PC-9 (cell line): Measurements from ENCODE around the gene SORCS2. TPM values are rescaled to one million over a fixed set of nuclear protein-coding genes. Genes with fewer than 3 reads are reported as not detected.

ENCODE experiments used
- BruUV-seq: library from RNA; stranded (reverse); fragments of 400-500 nt; replicated peaks from 2 replicates; lab custom pipeline; 2021; lab: Mats Ljungman, UMichigan
- CTCF ChIA-PET: fragments of 300-600 bp; sonication (Branson Sonifier 250); formaldehyde crosslinking; loops from one replicate; lab custom pipeline; 2022; ENCODE audit warnings: antibody characterized with exemption; lab: Charles Lee
- POLR2A ChIA-PET: fragments of 300-600 bp; sonication (Branson Sonifier 250); formaldehyde crosslinking; loops from one replicate; lab custom pipeline; 2022; ENCODE audit warnings: antibody characterized with exemption; ENCODE audit not compliant: unreplicated experiment; lab: Charles Lee
- DNase-seq, 2 experiments: peaks; one replicate each; pipeline versions ENCODE4 v3.0.0 to v3.0.0-alpha.2; 2015 to 2022; ENCODE audit warnings: mixed read lengths in 1 of 2
- H2AFZ ChIP-seq: fragments of 200-600 bp; sonication (generic); 2 replicates; pipeline ENCODE4 v1.8.1; 2017; ENCODE audit warnings: antibody characterized with exemption
- H3F3A ChIP-seq: fragments of 200-600 bp; sonication (generic); 2 replicates; pipeline ENCODE4 v1.8.1; 2017; ENCODE audit warnings: antibody characterized with exemption, mild to moderate bottlenecking, low read depth; ENCODE audit not compliant: insufficient read depth
- H3K27ac ChIP-seq: fragments of 200-600 bp; sonication (generic); 2 replicates; pipeline ENCODE4 v1.6.1; 2016; ENCODE audit warnings: mixed run types
- H3K27me3 ChIP-seq: fragments of 200-600 bp; sonication (generic); 2 replicates; pipeline ENCODE4 v1.6.1; 2016; ENCODE audit warnings: low read depth, mixed run types; ENCODE audit not compliant: insufficient read depth
- H3K36me3 ChIP-seq: fragments of 200-600 bp; sonication (generic); 2 replicates; pipeline ENCODE4 v1.6.1; 2016; ENCODE audit warnings: low read depth, mixed run types
- H3K4me1 ChIP-seq: fragments of 200-600 bp; sonication (generic); replicated peaks from 2 replicates; pipeline ENCODE4 v1.6.1; 2016; ENCODE audit warnings: mixed run types; ENCODE audit not compliant: insufficient read depth
- H3K4me2 ChIP-seq: fragments of 200-600 bp; sonication (generic); 2 replicates; pipeline ENCODE4 v1.6.1; 2017; ENCODE audit warnings: mixed run types
- H3K4me3 ChIP-seq: fragments of 200-600 bp; sonication (generic); 2 replicates; pipeline ENCODE4 v1.6.1; 2016; ENCODE audit warnings: mixed run types
- H3K79me2 ChIP-seq: fragments of 200-600 bp; sonication (generic); 2 replicates; pipeline ENCODE4 v1.6.1; 2017; ENCODE audit warnings: low read depth, mixed run types
- H3K9me2 ChIP-seq: fragments of 200-600 bp; sonication (generic); 2 replicates; pipeline ENCODE4 v1.8.1; 2017; ENCODE audit warnings: mild to moderate bottlenecking; ENCODE audit not compliant: insufficient read depth
- H3K9me3 ChIP-seq: fragments of 200-600 bp; sonication (generic); 2 replicates; pipeline ENCODE4 v1.8.1; 2016; ENCODE audit warnings: low read depth; ENCODE audit not compliant: insufficient read depth
- H4K20me1 ChIP-seq: fragments of 200-600 bp; sonication (generic); 2 replicates; pipeline ENCODE4 v1.8.1; 2017; ENCODE audit not compliant: insufficient read depth
- CTCF ChIP-seq: fragments of 200-600 bp; sonication (generic); conservative IDR thresholded peaks from 2 replicates; pipeline ENCODE4 v1.6.1; 2017; ENCODE audit warnings: mixed run types, antibody characterized with exemption, mild to moderate bottlenecking, moderate library complexity
- EZH2 ChIP-seq: fragments of 200-600 bp; sonication (generic); IDR thresholded peaks from 2 replicates; pipeline ENCODE4 v1.8.0; 2017; ENCODE audit warnings: antibody characterized with exemption, low read depth
- intact Hi-C: fragments of 100-400 bp; cut with micrococcal nuclease; formaldehyde crosslinking; loops from one replicate; pipeline ENCODE4 v1.10.0; 2022; ENCODE audit not compliant: unreplicated experiment
- total RNA-seq: library from RNA; stranded (reverse); gene quantifications from 2 replicates; pipeline ENCODE4 v1.2.3, GENCODE V29; 2021

Gene SORCS2
- total RNA-seq, 1 experiment from 2014 or later: 25.8 TPM

GRCh38 chr4:7712021-7712671 is 519.8 kb downstream of the SORCS2 start:
- no TSS peak for BruUV-seq
- H3K27ac ChIP-seq: no peak overlapping the region
- intact Hi-C loops: no loop called here
- CTCF ChIA-PET: no interaction called here
- no peaks in the 10 kb centered on the region for H3F3A ChIP-seq
- H3K27me3 ChIP-seq: no peaks in the 10 kb centered on the region
- H2AFZ ChIP-seq: no peak overlapping the region
- no peak for DNase-seq
- H3K9me3 ChIP-seq: no peaks in the 10 kb centered on the region
- no peak for TF ChIP-seq CTCF
- no peaks in the 10 kb centered on the region for H3K9me2 ChIP-seq
- POLR2A ChIA-PET: no interaction called here
- no peaks in the 10 kb centered on the region for H4K20me1 ChIP-seq
- no peak overlapping the region for H3K4me3 ChIP-seq
- H3K36me3 ChIP-seq: no peaks in the 10 kb centered on the region
- H3K4me1 ChIP-seq: no peaks in the 10 kb centered on the region
- no peaks in the 10 kb centered on the region for H3K79me2 ChIP-seq
- no peak overlapping the region for H3K4me2 ChIP-seq

- no peaks in the 10 kb centered on the region for H3K9me2 ChIP-seq
- intact Hi-C loops: no loop called here
- TF ChIP-seq CTCF: no peak
- TF ChIP-seq EZH2: no peak
- no peaks in the 10 kb centered on the region for H3K27me3 ChIP-seq
- H3K79me2 ChIP-seq: no peaks in the 10 kb centered on the region
- H3K27ac ChIP-seq: no peak overlapping the region
- CTCF ChIA-PET: no interaction called here
- no peak overlapping the region for H2AFZ ChIP-seq
- H3K36me3 ChIP-seq: no peaks in the 10 kb centered on the region
- DNase-seq: no peak
- no peaks in the 10 kb centered on the region for H3F3A ChIP-seq
- no peaks in the 10 kb centered on the region for H3K9me3 ChIP-seq
- H4K20me1 ChIP-seq: no peaks in the 10 kb centered on the region
- BruUV-seq: no TSS peak
- H3K4me1 ChIP-seq: no peaks in the 10 kb centered on the region
- H3K4me2 ChIP-seq: no peak overlapping the region
- no peak overlapping the region for H3K4me3 ChIP-seq
- POLR2A ChIA-PET: interaction anchor here (0.8 kb wide), 1 partner anchor 279 kb away, joined by 3 read pairs; no protein-coding TSS in a partner anchor
These were observed 521.4 kb downstream of the SORCS2 start for GRCh38 chr4:7713757-7714156.

- no peak overlapping the region for H3K4me3 ChIP-seq
- H3K79me2 ChIP-seq: no peaks in the 10 kb centered on the region
- BruUV-seq: no TSS peak
- H3K9me3 ChIP-seq: no peaks in the 10 kb centered on the region
- H4K20me1 ChIP-seq: no peaks in the 10 kb centered on the region
- ChIA-PET POLR2A (interaction anchor here (0.8 kb wide), 1 partner anchor 279 kb away, joined by 3 read pairs; no protein-coding TSS in a partner anchor), CTCF (no interaction called here)
- DNase-seq: no peak
- no peaks in the 10 kb centered on the region for H3K9me2 ChIP-seq
- no peaks in the 10 kb centered on the region for H3F3A ChIP-seq
- H3K27me3 ChIP-seq: no peaks in the 10 kb centered on the region
- no peaks in the 10 kb centered on the region for H3K4me1 ChIP-seq
- no peak overlapping the region for H3K4me2 ChIP-seq
- TF ChIP-seq EZH2 (no peak), CTCF (no peak)
- no peaks in the 10 kb centered on the region for H3K36me3 ChIP-seq
- intact Hi-C loops: no loop called here
- H2AFZ ChIP-seq: no peak overlapping the region
- H3K27ac ChIP-seq: no peak overlapping the region
These were observed 521.8 kb downstream of the SORCS2 start for GRCh38 chr4:7714176-7714575.
